Measurements from ENCODE around the gene PDE3B.
"Not testable (repeated sequence)": the region's sequence is repeated elsewhere in the genome, so short reads cannot be mapped to it uniquely, and the experiment has no call there.

Gene PDE3B

GRCh38 chr11:14678350-14678749 is 34.7 kb downstream of the PDE3B start:
- DNase-seq: no peak

- no peak for DNase-seq
Measured at GRCh38 chr11:14679662-14680061, 36.1 kb downstream of the PDE3B start.

GRCh38 chr11:14684234-14684915 is 40.8 kb downstream of the PDE3B start:
- not testable (repeated sequence) for DNase-seq

GRCh38 chr11:14687456-14687855 is 43.9 kb downstream of the PDE3B start:
- DNase-seq: no peak

DNA sequence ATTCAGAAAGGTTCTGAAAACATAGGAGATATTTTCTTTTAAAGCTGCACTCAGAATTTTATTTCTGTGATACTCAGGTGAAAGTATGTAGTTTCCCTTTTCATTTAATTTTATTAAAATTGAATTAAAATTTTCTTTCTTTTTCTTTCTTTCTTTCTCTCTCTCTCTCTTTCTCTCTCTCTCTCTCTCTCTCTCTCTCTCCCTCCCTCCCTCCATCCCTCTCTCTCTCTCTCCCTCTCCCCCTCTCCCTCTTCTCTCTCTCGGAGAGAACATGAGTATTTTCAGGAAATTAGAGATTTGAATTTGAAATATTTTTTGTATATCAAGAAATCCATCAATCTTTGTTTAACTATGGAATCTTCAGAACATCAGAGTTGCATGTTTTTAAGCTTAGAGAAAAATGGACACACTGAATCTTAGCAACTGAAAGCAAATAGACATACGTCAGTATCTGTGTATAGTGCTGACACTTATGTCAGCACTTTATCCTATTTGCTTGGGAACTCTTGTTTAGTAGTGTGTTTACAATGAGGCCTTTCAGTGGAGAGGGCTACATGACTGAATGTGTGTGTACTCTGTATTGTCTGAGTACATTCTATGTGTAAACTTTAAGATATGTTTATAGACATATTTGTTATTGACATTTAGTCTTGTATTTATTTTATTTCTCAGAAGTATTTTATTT is 44.5 kb downstream of the PDE3B start:
- no peak for DNase-seq

- not testable (repeated sequence) for DNase-seq
Measured at GRCh38 chr11:14695656-14696055, 52.1 kb downstream of the PDE3B start.

GRCh38 chr11:14698771-14699170 is 55.2 kb downstream of the PDE3B start:
- no peak for DNase-seq

DNA sequence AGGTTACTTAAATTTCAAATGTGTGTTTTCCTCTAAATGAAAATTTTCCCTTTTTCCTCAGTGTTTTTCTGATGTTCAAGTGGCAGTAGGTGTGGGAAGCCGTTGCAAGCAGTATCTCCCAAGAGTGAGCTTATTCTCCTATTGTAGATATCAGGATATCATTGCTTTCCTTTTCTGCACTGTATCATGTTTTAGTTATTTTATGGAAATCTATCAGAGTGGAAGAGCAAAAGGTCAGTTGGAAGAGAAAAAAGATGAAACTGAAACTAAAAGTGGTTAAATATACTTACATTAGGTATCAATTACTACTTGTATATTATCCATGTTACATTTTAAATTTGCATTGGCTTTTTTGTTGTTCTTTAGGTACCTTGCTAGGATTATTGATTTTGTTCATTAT is 57.0 kb downstream of the PDE3B start:
- no peak for DNase-seq

DNA sequence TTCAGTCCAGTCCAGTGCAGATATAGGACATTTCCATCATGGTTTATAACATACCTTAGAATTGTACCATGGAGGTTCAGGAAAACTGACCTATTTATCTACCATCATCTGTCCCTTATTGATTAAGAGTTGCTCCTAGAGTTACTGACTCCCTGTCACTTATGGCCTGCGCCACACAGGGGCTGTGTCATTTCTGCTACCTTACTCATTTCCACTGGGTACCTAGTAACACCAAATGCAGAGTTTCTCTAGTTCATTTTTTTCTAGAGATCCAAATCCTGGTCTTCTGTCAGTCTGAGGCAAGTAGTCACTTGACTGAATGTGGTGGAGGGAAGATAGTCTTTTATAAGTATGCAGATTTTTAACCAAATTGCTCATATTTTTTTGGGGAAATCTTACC is 59.2 kb downstream of the PDE3B start:
- no peak for DNase-seq

- no peak for DNase-seq
Measured at GRCh38 chr11:14703731-14704130, 60.1 kb downstream of the PDE3B start.

- no peak for DNase-seq
Measured at GRCh38 chr11:14705067-14705466, 61.5 kb downstream of the PDE3B start.

DNA sequence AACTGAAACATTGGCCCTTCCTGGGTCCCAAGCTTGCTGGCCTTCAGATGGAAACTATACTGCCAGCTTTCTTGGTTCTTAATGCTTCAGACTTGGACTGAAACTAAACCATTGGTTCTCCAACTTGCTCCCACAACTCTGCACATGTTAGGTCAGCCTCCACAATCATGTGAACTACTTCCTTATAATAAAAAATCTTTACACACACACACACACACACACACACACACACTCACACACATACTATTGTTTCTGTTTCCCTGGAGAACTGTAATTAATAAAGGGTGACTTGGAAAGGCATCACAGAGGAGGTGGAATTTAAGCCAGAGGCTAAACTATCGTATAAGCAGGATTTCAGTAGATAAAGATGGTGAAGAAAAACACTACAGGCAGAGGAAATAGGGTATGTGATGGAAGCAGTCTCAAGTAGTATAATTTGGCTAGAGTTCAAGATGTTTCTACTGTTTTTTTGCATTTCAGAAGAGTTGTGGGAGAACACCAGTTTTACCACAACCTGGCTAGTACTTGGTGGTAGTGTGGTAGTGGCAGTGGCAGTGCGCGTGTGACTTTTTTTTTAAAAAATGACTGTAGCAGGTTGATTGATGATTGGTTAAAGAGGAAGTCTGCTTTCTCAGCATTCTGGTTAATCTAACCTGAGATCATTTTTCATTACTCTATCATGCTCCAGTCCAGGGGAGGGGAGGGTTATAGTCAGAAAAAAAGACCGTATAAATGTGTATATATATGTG is 70.1 kb downstream of the PDE3B start:
- DNase-seq: no peak

GRCh38 chr11:14715669-14716068 is 72.1 kb downstream of the PDE3B start:
- DNase-seq: not testable (repeated sequence)

- no peak for DNase-seq
Measured at GRCh38 chr11:14722496-14722895, 78.9 kb downstream of the PDE3B start.

- no peak for DNase-seq
Measured at GRCh38 chr11:14725150-14725549, 81.5 kb downstream of the PDE3B start.

DNA sequence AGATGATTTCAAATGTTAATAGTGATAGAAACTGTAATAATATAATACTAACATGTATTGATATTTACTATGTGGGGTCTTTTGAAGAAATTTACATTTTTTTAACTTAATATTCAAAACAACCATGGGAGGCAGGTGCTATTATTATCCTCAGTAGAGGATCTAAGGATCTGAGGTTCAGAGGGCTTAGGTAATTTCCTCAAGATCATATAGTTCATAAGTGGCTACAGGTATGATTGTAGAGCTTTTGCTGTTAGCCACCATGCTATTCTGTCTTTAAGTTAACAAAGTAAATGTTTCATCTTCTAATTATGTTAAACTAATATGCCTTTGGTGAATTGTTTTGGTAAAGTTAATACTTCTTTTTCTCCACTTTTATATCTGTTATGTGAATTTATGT is 83.6 kb downstream of the PDE3B start:
- no peak for DNase-seq

GRCh38 chr11:14727746-14728145 is 84.1 kb downstream of the PDE3B start:
- DNase-seq: no peak

GRCh38 chr11:14740539-14740938 is 96.9 kb downstream of the PDE3B start:
- DNase-seq: not testable (repeated sequence)

GRCh38 chr11:14741195-14741594 is 97.6 kb downstream of the PDE3B start:
- DNase-seq: no peak

- no peak for DNase-seq
Measured at GRCh38 chr11:14742849-14743559, 99.4 kb downstream of the PDE3B start.

GRCh38 chr11:14743667-14744066 is 100.1 kb downstream of the PDE3B start:
- not testable (repeated sequence) for DNase-seq

DNA sequence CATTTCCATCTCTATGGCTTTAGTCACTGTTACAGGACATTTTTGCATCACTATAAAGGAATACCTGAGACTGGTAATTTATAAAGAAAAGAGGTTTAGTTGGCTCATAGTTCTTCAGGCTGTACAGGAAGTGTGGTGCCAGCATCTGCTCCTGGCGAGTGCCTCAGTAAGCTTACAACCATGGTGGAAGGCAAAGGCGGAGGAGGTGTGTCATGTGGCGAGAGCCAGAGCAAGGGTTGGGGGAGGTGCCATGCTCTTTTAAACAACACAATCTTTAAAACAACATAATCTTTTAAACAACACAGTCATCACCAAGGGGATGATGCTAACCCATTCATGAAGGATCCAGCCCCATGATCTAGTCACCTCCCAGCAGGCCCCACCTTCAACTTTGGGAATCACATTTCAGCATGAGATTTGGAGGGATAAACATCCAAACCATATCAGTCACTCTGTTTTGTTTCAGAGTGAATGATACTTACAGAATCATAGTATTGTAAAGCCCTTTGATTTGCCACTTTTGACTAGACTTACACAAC is 103.3 kb downstream of the PDE3B start:
- DNase-seq: no peak

DNA sequence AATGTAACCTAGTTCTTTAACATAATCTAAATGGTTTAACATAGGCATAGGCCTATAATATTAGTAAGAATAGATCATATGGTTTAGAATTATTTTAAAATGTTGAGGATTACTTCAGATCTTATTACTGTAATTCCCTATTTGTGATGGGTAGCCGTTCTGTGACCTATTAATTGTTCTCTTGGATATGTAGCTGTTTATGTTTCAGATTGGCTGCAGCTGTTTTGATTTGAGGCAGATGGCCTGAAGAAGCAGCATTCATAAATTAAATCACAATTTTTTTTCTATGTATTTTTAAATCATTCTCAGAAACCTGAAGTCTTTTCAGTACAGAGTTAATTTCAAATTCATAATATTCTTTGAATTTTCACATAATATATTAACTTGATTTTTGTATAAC is 104.5 kb downstream of the PDE3B start:
- DNase-seq: peak; percentile 5

All from NCI-H1694 (cell line).